SHP77 (cell line): ENCODE results near the gene MMP12.

Experiments
- DNase-seq, 2 experiments: peaks; one replicate each; lab custom pipeline; 2025; lab: John Stamatoyannopoulos, UW

MMP12 gene

DNA sequence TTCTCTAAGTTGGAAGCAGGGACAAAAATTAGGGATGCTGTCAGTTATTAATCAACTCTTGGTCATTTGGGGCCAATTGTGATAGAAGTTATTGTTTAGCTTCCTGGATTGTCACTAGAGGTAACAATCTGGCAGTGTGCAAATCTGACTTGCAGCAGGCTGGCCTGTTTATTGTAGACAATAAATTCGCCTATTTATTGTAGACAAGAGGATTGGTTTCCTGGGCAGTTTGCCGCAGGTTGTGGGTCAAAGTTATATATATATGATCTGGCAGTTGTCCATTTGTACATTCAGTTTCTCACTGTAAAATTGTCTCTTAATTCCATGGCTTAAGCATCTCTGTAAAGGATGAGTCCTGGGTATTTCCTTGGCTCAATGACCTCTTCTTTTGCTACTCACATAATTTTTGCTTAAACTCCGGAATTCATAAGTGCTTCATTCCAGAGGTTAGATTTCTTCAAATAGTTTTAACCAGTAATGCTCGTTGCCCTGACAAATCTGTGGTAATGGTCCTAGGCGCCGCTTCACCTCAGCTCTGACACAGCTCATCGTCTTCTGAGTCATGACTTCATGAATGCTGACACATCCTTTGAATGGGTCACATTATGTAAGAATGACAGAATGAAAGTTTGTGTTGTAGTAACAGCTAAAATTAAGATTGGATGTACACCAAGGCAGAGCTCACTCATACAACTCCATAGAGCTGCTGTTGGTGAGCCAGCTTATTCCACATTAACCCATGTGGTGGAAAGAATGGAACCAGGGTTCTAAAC, 23.6 kb downstream of the MMP12 start:
- DNase-seq: no peak

DNA sequence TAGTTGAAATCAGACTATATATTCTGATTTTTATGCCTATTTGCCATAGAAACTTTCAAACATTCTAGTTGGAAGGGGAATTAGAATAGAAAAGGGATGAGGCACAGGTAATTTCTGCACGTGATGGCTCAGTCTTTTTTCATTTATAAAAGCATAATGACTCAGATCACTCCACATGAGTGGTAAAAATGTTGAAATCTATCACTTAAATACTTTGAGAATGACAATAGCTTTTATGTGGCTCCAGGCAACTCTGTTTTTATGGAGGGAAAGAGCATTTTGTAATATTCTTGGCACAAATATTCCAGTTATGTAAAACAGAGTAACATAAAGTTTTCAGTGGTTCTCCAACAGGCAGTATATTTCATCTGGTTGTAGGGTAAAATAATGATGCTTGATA, 25.5 kb downstream of the MMP12 start:
- DNase-seq: no peak

DNA sequence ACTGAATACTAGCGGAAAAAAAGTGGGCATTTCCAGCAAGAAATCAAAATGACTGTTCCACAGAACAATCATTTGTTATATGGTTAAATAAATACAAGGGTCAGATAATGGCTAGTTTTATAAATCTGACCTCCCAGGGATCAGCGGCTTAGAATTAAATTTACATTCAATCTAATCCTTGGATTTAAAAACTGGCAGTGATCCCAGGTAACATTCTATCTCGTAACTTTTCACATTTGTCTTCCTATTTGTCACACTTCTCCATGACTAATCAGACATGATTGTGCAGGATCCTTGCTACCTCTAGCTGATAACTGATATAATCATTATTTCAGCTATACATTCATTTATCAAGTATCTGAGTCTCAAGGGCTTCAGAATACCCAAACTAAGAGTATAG, 28.5 kb downstream of the MMP12 start:
- DNase-seq: no peak

DNA sequence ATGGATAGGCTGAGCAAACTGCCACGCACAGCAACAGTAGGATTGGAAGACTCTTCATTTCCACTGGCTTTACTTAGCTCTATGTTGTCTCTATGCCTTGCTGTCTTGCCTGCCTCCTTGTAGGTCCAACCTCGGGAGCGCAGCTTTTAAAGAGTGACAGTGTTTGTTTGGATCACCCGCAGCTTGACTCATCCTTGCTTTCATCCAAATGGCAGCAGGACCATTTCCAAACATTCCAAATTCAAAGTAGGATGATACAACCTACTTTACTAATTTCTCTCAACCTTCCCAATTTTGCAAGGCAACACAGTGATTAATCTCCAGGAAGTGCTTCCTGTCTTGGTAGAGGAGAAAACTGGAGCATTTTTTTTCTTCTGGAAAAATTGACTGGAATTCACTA, 31.3 kb downstream of the MMP12 start, which contains the start of gene MMP3:
Gene MMP3, minus strand, starts transcription at position 121 of the 400 bp plus-strand sequence. Its CDS starts 63 bp downstream, at position 58.
- no peak for DNase-seq

DNA sequence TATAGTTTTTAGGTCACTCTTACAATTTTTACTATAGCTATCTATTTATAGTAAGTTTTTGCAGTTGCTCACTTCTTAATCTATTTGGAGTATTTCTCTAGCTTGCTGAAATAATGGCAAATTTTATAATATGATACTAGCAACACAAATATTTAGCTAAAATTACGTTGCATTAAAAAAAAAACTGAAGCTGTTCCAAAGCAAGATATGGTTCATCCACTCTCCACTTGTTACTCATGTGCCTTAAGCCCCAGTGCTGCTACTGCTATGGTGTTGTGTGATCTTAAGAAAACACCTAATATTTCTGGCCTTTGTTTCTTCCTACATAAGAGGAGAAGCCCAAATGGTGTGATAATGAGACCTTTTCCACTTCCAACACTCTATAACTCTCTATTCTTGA, 31.9 kb downstream of the MMP12 start:
- no peak for DNase-seq

DNA sequence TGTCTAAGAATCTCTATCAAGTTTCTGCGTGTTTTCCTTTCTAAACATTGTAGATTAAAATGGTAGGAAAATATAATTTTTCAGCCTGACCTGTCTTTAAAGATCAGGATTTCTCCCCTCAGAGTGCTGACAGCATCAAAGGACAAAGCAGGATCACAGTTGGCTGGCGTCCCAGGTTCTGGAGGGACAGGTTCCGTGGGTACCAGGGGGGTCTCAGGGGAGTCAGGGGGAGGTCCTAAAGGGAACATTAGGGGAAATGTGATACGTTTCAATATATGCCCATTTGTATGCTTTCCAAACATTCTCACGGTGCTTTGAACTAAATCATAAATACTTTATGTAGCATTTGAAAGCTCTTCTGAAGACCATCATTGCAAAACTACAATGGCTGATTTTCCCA, 34.8 kb downstream of the MMP12 start:
- no peak for DNase-seq

DNA sequence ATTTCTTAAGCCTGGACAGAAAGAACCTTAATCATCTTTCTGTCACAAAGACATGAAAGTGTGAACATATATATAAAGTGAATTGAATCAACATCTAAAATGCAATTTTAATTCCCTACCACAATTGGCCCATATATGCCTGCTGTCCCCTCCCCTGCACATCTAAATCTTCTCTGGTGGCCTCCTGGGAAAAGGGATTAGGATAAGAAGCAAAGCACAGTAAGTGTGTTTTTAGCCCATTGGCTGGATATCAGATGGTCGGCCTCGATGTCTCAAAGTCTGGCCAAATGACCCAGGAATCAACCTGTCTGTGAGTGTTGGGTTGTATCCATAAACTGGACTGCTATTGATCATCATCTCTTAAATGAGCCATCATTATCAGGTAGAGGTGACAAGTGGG, 37.1 kb downstream of the MMP12 start:
- DNase-seq: no peak

DNA sequence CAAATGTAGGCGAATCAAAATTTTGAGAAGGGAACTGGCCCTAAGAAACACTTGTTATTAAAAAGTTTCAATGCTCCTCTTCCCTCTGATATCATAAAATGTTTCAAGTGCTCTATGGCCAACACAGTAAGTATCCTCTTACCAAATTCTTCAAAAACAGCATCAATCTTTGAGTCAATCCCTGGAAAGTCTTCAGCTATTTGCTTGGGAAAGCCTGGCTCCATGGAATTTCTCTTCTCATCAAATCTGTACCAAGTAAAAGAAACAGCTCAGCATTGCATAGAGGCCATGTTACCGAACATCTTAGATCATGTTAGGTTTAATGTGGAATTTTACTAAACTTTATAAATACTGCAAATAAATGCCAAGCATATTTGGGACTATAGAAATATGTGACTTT, 37.6 kb downstream of the MMP12 start:
- no peak for DNase-seq

DNA sequence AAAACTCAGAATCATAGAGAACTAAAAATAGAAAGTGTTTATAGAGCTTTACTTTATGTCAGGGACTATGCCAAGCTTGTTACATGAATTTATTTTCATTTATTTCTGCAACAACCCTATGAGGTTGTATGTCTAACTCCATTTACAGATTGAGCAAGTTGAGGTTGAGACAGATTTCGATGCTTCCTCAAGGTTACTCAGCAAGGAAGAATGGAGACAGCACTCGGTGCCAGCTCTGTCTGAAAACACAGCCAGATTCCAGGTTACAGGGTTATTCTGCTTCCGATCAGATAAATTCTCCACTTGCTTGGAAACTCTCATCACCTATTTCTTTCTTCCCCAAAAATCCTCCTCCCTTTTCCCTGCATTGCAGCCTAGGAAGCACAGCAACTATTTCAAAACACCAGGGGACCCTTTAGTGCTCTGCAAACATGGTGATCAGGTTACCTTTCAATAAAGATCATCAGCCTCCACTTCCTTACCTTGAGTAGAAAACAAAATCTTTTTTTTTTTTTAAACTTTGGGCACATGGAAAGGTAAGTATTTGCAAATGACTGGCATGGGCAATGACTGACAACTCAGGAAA, 38.4 kb downstream of the MMP12 start:
- no peak for DNase-seq

DNA sequence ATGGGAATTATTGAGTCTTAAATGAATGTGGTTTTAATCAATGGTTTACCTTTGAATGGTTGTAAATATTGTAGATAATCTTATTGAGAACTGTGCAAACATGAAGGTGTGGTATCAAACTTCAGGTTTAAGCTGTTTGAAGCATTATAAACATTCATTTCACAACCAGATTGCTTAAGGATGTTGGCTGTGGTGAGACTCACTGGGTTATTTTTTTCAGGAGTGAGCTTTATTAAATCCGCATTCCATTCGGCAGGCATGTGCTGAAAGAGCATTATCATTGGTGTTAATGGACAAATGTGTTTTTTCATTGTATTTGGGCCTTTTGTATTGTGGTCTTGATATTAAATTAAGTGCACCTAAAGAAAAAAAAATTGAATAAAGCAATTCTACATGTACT, 41.1 kb downstream of the MMP12 start:
- no peak for DNase-seq

DNA sequence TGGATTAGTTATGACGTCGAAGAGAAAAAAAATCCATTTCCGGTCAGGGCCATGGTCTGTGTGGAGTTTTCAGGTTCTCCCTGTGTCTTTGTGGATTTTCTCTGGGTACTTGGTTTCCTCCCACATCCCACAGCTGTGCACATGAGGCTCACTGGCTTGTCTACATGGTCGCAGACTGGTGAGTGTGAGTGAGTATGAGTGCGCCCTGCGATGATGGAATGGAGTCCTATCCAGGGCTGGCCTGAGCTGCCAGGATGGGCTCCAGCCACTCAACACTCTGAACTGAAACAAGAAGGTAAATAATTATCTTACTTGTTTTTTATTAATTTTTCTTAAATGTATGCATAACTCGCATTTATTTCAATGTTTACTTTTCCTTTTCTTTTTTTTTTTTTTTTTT, 42.2 kb downstream of the MMP12 start:
- no peak for DNase-seq

DNA sequence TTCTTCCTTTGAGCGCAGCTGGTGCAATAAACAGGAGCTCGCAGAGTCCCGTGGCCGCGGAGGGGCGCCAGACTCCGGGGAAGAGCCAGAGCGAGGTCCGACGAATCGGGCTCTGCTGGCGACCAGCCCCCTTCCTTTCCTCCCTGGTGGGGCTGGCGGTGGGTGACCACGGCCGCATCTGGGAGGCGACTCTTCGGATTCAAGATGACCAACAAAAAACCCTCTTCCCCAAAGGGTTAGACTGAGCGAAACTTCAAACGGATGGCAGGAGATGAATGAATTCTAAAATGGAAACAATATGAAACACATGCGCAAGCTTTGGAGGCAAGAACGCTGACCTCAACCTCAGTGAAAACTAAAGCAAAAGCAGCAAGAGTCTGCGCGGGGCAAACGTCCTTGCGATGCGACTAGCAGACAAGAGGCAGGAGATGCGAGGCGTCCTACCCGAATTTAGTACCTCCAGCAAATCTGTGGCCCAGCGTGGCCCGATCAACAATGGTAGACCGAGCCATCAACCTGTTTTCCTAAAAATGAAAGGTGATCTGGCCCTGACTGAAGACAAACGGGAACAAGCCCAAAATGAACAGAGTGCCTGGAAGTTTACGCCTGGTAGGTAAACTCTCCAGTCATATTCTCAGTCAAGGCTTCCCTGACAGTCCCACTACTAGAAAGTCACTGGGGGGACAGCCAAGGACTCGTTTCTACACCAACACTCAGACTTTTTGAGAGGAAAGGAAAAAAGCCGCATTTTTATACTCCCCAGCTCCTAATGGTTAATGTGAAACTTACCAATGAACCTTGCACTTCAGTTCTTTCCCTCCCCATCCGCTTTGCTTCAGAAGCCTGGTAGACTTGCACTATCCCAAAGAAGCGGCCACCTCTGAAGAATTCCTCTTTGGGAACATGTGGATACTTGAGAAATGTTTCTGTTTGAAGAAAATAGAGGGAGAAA, 43.0 kb downstream of the MMP12 start:
- DNase-seq: no peak

DNA sequence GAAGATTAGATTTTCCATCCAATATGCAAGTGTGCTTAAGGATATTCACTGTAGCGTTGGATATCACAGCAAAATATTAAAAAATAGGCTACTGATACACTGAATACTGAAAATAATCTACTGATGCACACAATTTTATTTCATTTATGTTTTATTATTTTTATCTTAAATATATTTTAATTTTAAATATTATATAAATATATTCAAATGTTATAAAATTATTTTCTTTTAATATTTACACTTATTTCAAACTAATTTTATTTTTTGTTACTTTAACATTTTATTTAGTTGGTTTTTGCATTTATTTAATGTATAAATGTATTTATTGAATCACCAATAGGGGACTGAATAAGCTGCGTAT, 43.7 kb downstream of the MMP12 start:
- DNase-seq: no peak

DNA sequence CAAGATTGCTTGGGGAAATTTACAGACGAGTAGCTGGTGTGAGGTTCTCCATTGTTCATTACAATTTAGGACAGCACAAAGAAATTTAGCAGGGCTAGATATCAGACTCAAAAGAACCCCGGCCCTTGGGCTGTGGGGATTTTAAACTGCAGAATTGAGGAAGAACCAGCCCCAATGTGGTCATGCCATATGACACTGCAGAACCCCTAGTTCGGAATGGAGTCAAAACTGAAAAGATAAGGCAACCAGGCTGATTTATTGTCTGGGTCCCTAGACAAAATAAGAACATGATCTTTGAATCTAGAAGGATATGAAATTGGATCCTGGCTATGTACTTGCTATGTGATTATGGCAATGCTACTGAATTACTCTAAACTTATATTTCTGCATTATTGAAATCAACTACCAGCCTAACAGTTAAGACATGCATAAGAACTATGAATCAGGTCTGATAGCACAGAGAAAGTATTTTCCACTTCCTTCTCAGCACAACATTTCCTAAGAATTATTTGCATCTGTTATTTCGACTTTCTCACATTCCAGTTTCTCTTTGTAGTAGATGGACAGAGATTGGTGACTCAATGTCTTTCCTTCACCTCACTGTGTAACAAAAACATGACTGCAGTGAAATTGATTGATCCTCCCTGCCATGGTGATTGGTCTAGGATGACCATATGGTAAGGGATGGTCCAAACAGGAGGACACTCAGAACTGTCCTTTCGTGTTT, 44.6 kb downstream of the MMP12 start:
- no peak for DNase-seq

DNA sequence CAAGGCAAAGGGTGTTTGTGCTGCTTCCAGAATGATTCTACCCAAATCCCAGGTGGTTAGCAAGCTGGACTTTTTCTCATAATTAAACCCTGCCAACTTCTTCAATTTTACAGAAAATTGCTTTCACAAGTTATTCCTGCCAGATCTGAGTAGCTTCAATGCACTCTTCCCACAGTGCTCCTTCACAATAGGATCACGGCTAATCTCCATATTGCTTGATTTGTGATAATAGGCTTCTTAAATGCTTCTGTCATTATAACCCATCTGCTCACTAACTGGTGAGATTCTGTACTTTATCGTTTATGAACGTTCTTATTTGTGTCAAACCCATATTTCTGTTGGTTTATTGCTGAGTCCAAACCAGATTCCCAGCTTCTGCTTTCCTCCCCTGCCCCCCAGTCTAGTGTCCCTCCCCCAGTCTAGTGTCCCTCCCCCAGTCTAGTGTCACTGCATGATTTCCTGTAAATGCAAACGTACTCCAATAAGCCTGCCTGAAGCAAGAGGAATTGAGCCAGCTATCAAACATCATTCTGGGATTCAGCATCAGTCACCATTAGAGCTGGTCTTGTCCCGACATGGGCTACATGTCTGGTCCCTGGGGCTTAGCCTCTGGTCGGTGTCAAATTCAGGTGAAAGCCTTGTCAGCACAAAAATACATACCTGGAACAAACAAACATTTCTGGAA, 45.3 kb downstream of the MMP12 start:
- no peak for DNase-seq

DNA sequence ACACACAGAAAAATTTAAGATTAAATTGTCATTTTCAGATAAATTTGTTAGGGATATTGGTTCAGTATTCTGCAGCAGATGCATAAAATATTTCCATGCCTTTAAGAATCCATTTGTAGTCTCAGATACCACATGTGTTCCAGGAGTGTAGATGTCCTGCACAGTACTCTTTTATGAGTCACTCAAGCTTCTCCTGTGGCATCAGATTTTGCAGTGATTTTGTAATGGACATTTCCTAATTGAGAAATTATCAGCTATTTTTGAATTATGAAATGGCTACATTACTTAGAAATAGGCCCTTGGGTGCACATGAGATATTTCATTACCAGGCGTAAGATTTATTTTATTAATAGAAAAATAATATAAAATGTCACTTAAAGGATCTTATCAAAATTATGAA, 50.2 kb downstream of the MMP12 start:
- no peak for DNase-seq

DNA sequence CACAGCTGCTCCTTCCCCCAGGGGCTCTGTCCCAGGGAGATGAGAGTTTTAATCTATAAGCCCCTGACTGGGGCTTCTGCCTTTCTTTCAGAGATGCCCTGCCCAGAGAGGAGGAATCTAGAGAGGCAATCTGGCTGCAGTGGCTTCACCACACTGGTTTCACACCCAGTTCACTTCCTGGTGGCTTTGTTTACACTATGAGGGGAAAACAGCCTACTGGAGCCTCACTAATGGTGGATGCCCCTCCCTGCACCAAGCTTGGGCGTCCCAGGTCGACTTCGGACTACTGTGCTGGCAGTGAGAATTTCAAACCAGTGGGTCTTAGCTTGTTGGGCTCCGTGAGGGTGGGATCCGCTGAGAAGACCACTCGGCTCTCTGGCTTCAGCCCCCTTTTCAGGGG, 55.3 kb downstream of the MMP12 start:
- DNase-seq: no peak

DNA sequence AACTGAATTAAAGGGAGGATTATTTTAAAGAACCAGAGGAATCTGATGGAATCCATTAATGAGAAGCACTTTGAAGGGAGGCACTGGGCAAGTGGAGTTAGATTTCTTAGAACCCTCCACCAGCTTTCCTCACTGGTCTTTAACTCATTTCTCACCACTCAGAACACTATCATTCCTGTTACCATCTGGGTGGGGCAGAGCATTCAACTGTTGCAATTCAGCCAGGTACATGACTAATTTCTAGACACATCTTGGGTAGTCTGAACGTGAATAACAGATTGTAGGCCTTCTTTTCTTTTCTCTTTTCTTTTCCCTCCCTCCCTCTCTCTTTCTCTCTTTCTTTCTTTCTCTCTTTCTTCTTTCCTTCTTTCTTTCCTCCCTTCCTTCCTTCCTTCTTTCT, 61.3 kb downstream of the MMP12 start:
- DNase-seq: no peak
